HepG2 (cell line): ENCODE data around the gene MT4. TPM values are rescaled to one million over a fixed set of nuclear protein-coding genes. Genes with fewer than 3 reads are reported as not detected.
A peak's percentile ranks its signal among the peaks of the same experiment; 100 is the strongest.

Source experiments
- ESRRA ChIP-seq: sonication (generic); formaldehyde crosslinking; IDR thresholded peaks from 2 replicates; pipeline ENCODE4 v1.5.1; 2020; ENCODE audit warnings: mild to moderate bottlenecking, low read depth, missing genetic modification reagents
- GTF3A ChIP-seq: sonication (generic); formaldehyde crosslinking; conservative IDR thresholded peaks from 2 replicates; pipeline ENCODE4 v1.4.0; 2020; ENCODE audit warnings: mild to moderate bottlenecking, missing genetic modification reagents
- HNRNPH1 ChIP-seq: fragments of 200-400 bp; formaldehyde crosslinking; optimal IDR thresholded peaks from 2 replicates; pipeline ENCODE3; 2017; ENCODE audit warnings: mild to moderate bottlenecking, low read depth, low read length
- HNRNPL ChIP-seq: fragments of 200-400 bp; formaldehyde crosslinking; IDR thresholded peaks from 2 replicates; pipeline ENCODE4 v1.6.1; 2017; ENCODE audit warnings: mild to moderate bottlenecking, low read depth, low read length
- IKZF4 ChIP-seq: sonication (generic); formaldehyde crosslinking; IDR thresholded peaks from 2 replicates; pipeline ENCODE4 v1.5.1; 2020; ENCODE audit warnings: borderline replicate concordance, mild to moderate bottlenecking, low read depth, missing genetic modification reagents; ENCODE audit errors: not compliant biosample characterization
- KLF16 ChIP-seq, 2 experiments: sonication (generic) in 1 of 2; formaldehyde crosslinking in 1 of 2; IDR thresholded peaks; 2 replicates each; pipeline versions ENCODE4 v1.6.1 to v1.8.0; 2016 to 2023; ENCODE audit warnings: missing genetic modification reagents in 2 of 2, missing compliant biosample characterization in 1 of 2
- MLX ChIP-seq: IDR thresholded peaks from 2 replicates; pipeline ENCODE4 v1.6.1; 2016
- NR2C2 ChIP-seq: sonication (generic); formaldehyde crosslinking; IDR thresholded peaks from 2 replicates; pipeline ENCODE4 v1.4.0; 2020; ENCODE audit warnings: missing genetic modification reagents, mild to moderate bottlenecking, moderate library complexity, borderline replicate concordance
- RNF219 ChIP-seq: sonication (generic); formaldehyde crosslinking; IDR thresholded peaks from 2 replicates; pipeline ENCODE4 v1.5.0; 2020; ENCODE audit warnings: mild to moderate bottlenecking, missing genetic modification reagents
- SIN3A ChIP-seq: IDR thresholded peaks from 2 replicates; pipeline ENCODE4 v1.6.1; 2011; ENCODE audit warnings: low read depth, mild to moderate bottlenecking, control low read depth, low read length, borderline replicate concordance
- SP140L ChIP-seq: sonication (generic); formaldehyde crosslinking; IDR thresholded peaks from 2 replicates; pipeline ENCODE4 v1.4.0; 2020; ENCODE audit warnings: missing genetic modification reagents, borderline replicate concordance
- TBX3 ChIP-seq: fragments of 450-650 bp; IDR thresholded peaks from 2 replicates; pipeline ENCODE4 v1.6.1; 2017; ENCODE audit warnings: antibody characterized with exemption, mild to moderate bottlenecking, inconsistent platforms, borderline replicate concordance
- ZBTB46 ChIP-seq: sonication (generic); formaldehyde crosslinking; IDR thresholded peaks from 2 replicates; pipeline ENCODE4 v1.4.0; 2020; ENCODE audit warnings: mild to moderate bottlenecking, missing genetic modification reagents, borderline replicate concordance
- ZMAT3 ChIP-seq: sonication (generic); formaldehyde crosslinking; conservative IDR thresholded peaks from 2 replicates; pipeline ENCODE4 v1.7.0; 2021; ENCODE audit warnings: missing genetic modification reagents
- ZNF232 ChIP-seq: sonication (generic); formaldehyde crosslinking; IDR thresholded peaks from 2 replicates; pipeline ENCODE4 v1.4.0; 2020; ENCODE audit warnings: missing genetic modification reagents, borderline replicate concordance
- ZNF317 ChIP-seq: sonication (generic); formaldehyde crosslinking; IDR thresholded peaks from 2 replicates; pipeline ENCODE4 v1.5.0; 2020; ENCODE audit warnings: mild to moderate bottlenecking, missing genetic modification reagents
- ZNF331 ChIP-seq: sonication (generic); formaldehyde crosslinking; IDR thresholded peaks from 2 replicates; pipeline ENCODE4 v1.4.0; 2020; ENCODE audit warnings: missing genetic modification reagents
- ZNF547 ChIP-seq: sonication (generic); formaldehyde crosslinking; IDR thresholded peaks from 2 replicates; pipeline ENCODE4 v1.5.1; 2020; ENCODE audit warnings: mild to moderate bottlenecking, missing genetic modification reagents
- ZNF564 ChIP-seq: sonication (generic); formaldehyde crosslinking; IDR thresholded peaks from 2 replicates; pipeline ENCODE4 v1.8.1; 2023; ENCODE audit warnings: mild to moderate bottlenecking, missing genetic modification reagents
- ZSCAN12 ChIP-seq: sonication (generic); formaldehyde crosslinking; IDR thresholded peaks from 2 replicates; pipeline ENCODE4 v1.9.0; 2021; ENCODE audit warnings: mild to moderate bottlenecking, missing genetic modification reagents
- polyA plus RNA-seq, 8 experiments: library from polyadenylated mRNA; depleted of rRNA in 3 of 8; stranded (reverse) in 7 of 8; unstranded in 1 of 8; fragments of >200 nt; fragmentation: Illumina TruSeq in 4 of 8; extraction: Trizol in 4 of 8; gene quantifications; 2 replicates each; pipeline versions ENCODE4 v1.2.1 to v1.2.3, GENCODE V29; 2011 to 2016; ENCODE audit warnings: low read depth in 4 of 8, missing spikeins in 1 of 8, mixed read lengths in 1 of 8; ENCODE audit not compliant: insufficient read depth in 1 of 8
- total RNA-seq, 5 experiments: library from RNA; depleted of rRNA; stranded (reverse); fragments of >200 nt; fragmentation: Illumina TruSeq; extraction: Trizol; gene quantifications; 2 replicates each; pipeline ENCODE4 v1.2.3, GENCODE V29; 2016; ENCODE audit warnings: low read depth in 1 of 5
- TF ChIP-seq, protein P1 (sequence below): sonication (generic); formaldehyde crosslinking; conservative IDR thresholded peaks from 2 replicates; pipeline ENCODE4 v1.8.0; 2022; ENCODE audit warnings: low read depth, missing genetic modification reagents
- TF ChIP-seq, protein P2 (sequence below): sonication (generic); formaldehyde crosslinking; IDR thresholded peaks from 2 replicates; pipeline ENCODE4 v1.4.0; 2020; ENCODE audit warnings: mild to moderate bottlenecking, missing genetic modification reagents

MT4 gene
- total and polyA plus RNA-seq, 2 of the 13 experiments (the other 11 are each of a cell fraction or from before 2014, with no cell fraction given), result not detected

DNA sequence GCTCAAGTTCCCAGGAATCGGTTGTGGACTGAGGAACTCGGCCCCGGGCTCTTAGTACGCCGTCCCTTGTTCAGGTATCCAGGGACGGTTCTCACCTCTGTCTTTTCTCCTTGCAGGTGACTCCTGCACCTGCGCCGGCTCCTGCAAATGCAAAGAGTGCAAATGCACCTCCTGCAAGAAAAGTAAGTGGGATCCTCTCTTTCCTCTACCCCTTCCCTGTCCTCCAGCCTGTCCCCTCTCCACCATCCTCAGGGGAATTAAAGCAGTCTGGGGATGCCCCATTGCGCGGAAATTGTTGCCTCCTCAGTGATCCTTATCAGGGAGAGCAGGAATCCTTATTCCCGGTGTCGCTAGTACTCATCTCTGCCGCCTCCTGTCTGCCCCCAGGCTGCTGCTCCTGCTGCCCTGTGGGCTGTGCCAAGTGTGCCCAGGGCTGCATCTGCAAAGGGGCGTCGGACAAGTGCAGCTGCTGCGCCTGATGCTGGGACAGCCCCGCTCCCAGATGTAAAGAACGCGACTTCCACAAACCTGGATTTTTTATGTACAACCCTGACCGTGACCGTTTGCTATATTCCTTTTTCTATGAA is 44.1 kb downstream of the MT4 start (continued):
- TF ChIP-seq ZMAT3 (CRISPR knock-in tag) (no peak), ZNF331 (CRISPR knock-in tag) (no peak), ZNF564 (CRISPR knock-in tag) (no peak), SIN3A (0 out of 2 replicates have a peak, but pooled peaks have one; percentile 10), ZNF547 (CRISPR knock-in tag) (no peak), ZNF232 (CRISPR knock-in tag) (peak; percentile 52; the same call in 1 of the 2 replicates), ZBTB46 (CRISPR knock-in tag) (no peak), HNRNPL (0 out of 2 replicates have a peak, but pooled peaks have one; percentile 55), SP140L (CRISPR knock-in tag) (no peak), NR2C2 (CRISPR knock-in tag) (no peak), MLX (CRISPR knock-in tag) (no peak), GTF3A (CRISPR knock-in tag) (no peak), ZNF317 (CRISPR knock-in tag) (0 out of 2 replicates have a peak, but pooled peaks have one; percentile 8), IKZF4 (CRISPR knock-in tag) (no peak), HNRNPH1 (peak; percentile 2), ESRRA (CRISPR knock-in tag) (no peak), ZSCAN12 (CRISPR knock-in tag) (no peak), RNF219 (CRISPR knock-in tag) (no peak), KLF16 (CRISPR knock-in tag; IDR thresholded peaks at IDR 0.05) (no peak), TBX3 (no peak)
- TF ChIP-seq, protein P1, sequence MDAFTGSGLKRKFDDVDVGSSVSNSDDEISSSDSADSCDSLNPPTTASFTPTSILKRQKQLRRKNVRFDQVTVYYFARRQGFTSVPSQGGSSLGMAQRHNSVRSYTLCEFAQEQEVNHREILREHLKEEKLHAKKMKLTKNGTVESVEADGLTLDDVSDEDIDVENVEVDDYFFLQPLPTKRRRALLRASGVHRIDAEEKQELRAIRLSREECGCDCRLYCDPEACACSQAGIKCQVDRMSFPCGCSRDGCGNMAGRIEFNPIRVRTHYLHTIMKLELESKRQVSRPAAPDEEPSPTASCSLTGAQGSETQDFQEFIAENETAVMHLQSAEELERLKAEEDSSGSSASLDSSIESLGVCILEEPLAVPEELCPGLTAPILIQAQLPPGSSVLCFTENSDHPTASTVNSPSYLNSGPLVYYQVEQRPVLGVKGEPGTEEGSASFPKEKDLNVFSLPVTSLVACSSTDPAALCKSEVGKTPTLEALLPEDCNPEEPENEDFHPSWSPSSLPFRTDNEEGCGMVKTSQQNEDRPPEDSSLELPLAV, result no peak
- TF ChIP-seq, protein P2, sequence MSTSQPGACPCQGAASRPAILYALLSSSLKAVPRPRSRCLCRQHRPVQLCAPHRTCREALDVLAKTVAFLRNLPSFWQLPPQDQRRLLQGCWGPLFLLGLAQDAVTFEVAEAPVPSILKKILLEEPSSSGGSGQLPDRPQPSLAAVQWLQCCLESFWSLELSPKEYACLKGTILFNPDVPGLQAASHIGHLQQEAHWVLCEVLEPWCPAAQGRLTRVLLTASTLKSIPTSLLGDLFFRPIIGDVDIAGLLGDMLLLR (CRISPR knock-in tag), result no peak
